Kidney (tissue), 14 donors: ENCODE results near the gene FBXL7. TPM values are rescaled to one million over a fixed set of nuclear protein-coding genes. Genes with fewer than 3 reads are reported as not detected.

ENCODE experiments used
- DNase-seq, 5 donors: peaks; one replicate each; pipeline ENCODE4 v3.0.0-alpha.2; 2013 to 2020
- FAIRE-seq: peaks from 2 replicates; lab custom pipeline; 2012; peaks lifted over from hg19 to GRCh38; lab: Jason Lieb, UNC
- H3K27ac ChIP-seq, 2 donors: one replicate each; pipeline ENCODE4 v1.7.0; 2013; ENCODE audit warnings: low read depth in 2 of 2, low read length in 2 of 2, inconsistent platforms in 1 of 2
- H3K27me3 ChIP-seq: one replicate; pipeline ENCODE4 v1.7.1; 2013; ENCODE audit warnings: low read length, inconsistent platforms; ENCODE audit not compliant: control insufficient read depth, insufficient read depth
- H3K36me3 ChIP-seq, 3 donors: one replicate each; pipeline versions ENCODE4 v1.7.0 to v1.7.1; 2013; ENCODE audit warnings: low read length in 3 of 3, control low read depth in 1 of 3, inconsistent platforms in 1 of 3; ENCODE audit not compliant: insufficient read depth in 3 of 3, control insufficient read depth in 2 of 3
- H3K4me1 ChIP-seq, 3 donors: one replicate each; pipeline versions ENCODE4 v1.7.0 to v1.7.1; 2013; ENCODE audit warnings: low read length in 3 of 3, inconsistent platforms in 1 of 3, low read depth in 1 of 3; ENCODE audit not compliant: control insufficient read depth in 2 of 3, insufficient read depth in 2 of 3
- H3K4me3 ChIP-seq, 3 donors: one replicate each; pipeline versions ENCODE4 v1.7.0 to v1.8.1; 2013; ENCODE audit warnings: low read length in 3 of 3, control low read depth in 1 of 3, inconsistent platforms in 1 of 3
- H3K9ac ChIP-seq, 3 donors: one replicate each; pipeline versions ENCODE4 v1.7.0 to v1.7.1; 2013; ENCODE audit warnings: low read length in 3 of 3, control low read depth in 1 of 3, inconsistent platforms in 1 of 3
- H3K9me3 ChIP-seq, 3 donors: one replicate each; pipeline versions ENCODE4 v1.7.0 to v1.7.1; 2013; ENCODE audit warnings: low read length in 3 of 3, control low read depth in 1 of 3, inconsistent platforms in 1 of 3; ENCODE audit not compliant: control insufficient read depth in 2 of 3, insufficient read depth in 1 of 3
- intact Hi-C: fragments of 100-400 bp; cut with DNase I; formaldehyde crosslinking; loops from one replicate; pipeline ENCODE4 v1.11.1; 2022
- polyA plus RNA-seq: library from polyadenylated mRNA; stranded (reverse); fragments of 350-450 nt; fragmentation: Illumina TruSeq; extraction: RNeasy Lipid Tissue Mini Kit (QIAGEN cat#74804); gene quantifications from one replicate; pipeline ENCODE4 v1.2.3, GENCODE V29; 2014; ENCODE audit warnings: low read depth, low replicate concordance; ENCODE audit not compliant: insufficient read depth
- total RNA-seq: library from RNA; stranded (reverse); fragmentation: NEBNext Ultra II Directional; extraction: Animal tissue kit (Norgen Biotek cat#: 25700); gene quantifications from one replicate; pipeline ENCODE4 v1.2.1, GENCODE V29; 2021
- TF ChIP-seq, protein P1 (sequence below): IDR thresholded peaks from 3 replicates; pipeline ENCODE4 v1.5.1; 2012; ENCODE audit warnings: mild to moderate bottlenecking, moderate library complexity, borderline replicate concordance; ENCODE audit not compliant: insufficient read depth; ENCODE audit errors: extremely low read depth
- donor health status: control.
- donor health status: control.
- donor health status: control.
- donor health status: control.
- donor health status: control.
- donor health status: DM: yes; HTN: yes; CAD: no.
- donor health status: Normal renal cell carcinoma (clear cell type).

The FBXL7 gene
- total and polyA plus RNA-seq, 2 donors from 2014 or later = 3.9 to 6.1 TPM

DNA sequence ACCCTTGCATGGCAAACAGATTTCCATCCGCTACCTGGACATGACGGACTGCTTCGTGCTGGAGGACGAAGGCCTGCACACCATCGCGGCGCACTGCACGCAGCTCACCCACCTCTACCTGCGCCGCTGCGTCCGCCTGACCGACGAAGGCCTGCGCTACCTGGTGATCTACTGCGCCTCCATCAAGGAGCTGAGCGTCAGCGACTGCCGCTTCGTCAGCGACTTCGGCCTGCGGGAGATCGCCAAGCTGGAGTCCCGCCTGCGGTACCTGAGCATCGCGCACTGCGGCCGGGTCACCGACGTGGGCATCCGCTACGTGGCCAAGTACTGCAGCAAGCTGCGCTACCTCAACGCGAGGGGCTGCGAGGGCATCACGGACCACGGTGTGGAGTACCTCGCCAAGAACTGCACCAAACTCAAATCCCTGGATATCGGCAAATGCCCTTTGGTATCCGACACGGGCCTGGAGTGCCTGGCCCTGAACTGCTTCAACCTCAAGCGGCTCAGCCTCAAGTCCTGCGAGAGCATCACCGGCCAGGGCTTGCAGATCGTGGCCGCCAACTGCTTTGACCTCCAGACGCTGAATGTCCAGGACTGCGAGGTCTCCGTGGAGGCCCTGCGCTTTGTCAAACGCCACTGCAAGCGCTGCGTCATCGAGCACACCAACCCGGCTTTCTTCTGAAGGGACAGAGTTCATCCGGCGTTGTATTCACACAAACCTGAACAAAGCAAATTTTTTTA, 436.7 kb downstream of the FBXL7 start:
- no peaks in the 10 kb centered on the region for H3K9me3 ChIP-seq
- FAIRE-seq (no peak), DNase-seq (no peak)
- TF ChIP-seq, protein P1, sequence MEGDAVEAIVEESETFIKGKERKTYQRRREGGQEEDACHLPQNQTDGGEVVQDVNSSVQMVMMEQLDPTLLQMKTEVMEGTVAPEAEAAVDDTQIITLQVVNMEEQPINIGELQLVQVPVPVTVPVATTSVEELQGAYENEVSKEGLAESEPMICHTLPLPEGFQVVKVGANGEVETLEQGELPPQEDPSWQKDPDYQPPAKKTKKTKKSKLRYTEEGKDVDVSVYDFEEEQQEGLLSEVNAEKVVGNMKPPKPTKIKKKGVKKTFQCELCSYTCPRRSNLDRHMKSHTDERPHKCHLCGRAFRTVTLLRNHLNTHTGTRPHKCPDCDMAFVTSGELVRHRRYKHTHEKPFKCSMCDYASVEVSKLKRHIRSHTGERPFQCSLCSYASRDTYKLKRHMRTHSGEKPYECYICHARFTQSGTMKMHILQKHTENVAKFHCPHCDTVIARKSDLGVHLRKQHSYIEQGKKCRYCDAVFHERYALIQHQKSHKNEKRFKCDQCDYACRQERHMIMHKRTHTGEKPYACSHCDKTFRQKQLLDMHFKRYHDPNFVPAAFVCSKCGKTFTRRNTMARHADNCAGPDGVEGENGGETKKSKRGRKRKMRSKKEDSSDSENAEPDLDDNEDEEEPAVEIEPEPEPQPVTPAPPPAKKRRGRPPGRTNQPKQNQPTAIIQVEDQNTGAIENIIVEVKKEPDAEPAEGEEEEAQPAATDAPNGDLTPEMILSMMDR = no peak
- H3K36me3 ChIP-seq = no peaks in the 10 kb centered on the region
- H3K27me3 ChIP-seq = no peaks in the 10 kb centered on the region
- intact Hi-C loops = no loop called here
- no peak overlapping the region for H3K27ac ChIP-seq
- H3K4me1 ChIP-seq = no peaks in the 10 kb centered on the region
- no peak overlapping the region for H3K9ac ChIP-seq
- H3K4me3 ChIP-seq = no peak overlapping the region

DNA sequence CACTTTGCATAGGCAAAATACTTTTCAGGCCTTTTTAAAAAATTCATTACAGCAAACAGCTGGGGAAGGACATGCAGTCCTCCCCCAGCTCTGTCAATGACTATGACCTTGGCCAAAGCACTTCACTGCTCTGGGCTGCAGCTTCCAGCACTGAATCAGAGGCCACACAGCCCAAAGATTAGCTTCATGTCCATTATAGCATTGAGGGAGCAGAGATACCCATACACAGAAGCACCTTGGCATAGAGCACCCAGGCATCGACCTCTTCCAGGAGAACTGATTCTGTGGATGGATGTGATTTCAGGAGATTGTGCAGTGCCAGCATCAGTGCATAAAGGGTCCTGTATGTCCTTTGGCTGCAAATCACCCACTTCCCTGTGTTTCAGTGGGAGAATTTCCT, 437.7 kb downstream of the FBXL7 start:
- TF ChIP-seq, protein P1 = no peak
- DNase-seq (no peak), FAIRE-seq (no peak)
- H3K27me3 ChIP-seq = no peaks in the 10 kb centered on the region
- no peak overlapping the region for H3K9ac ChIP-seq
- H3K4me1 ChIP-seq = no peaks in the 10 kb centered on the region
- no peak overlapping the region for H3K27ac ChIP-seq
- H3K9me3 ChIP-seq = no peaks in the 10 kb centered on the region
- no peaks in the 10 kb centered on the region for H3K36me3 ChIP-seq
- intact Hi-C loops = no loop called here
- H3K4me3 ChIP-seq = no peak overlapping the region

DNA sequence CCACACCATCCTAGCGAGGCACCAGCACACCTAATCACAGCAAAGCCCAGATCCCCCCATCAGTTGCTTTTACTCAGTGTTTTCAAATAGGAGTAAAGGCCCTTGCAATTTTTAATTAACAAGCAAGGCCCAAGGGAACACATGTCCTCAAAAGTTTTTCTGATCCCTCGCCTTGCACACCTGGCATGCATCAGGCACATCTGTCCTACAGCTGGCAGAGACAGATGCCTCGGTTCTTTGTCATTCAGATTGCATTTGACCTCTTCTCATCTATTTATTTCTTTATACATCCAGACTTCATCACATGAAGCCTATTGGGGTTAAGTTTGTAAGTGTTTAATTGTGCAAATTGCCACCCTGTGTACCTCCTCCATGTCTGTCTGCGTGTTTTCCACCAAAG, 438.2 kb downstream of the FBXL7 start:
- Histone ChIP-seq H3K4me1 (no peaks in the 10 kb centered on the region), H3K27ac (no peak overlapping the region), H3K9ac (no peak overlapping the region), H3K9me3 (no peaks in the 10 kb centered on the region), H3K36me3 (no peaks in the 10 kb centered on the region), H3K4me3 (no peak overlapping the region), H3K27me3 (no peaks in the 10 kb centered on the region)
- intact Hi-C loops = no loop called here
- TF ChIP-seq, protein P1 = no peak
- no peak for FAIRE-seq
- no peak for DNase-seq
